T-helper 1 cell treated with Interleukin-12 subunit alpha and Interleukin-12 subunit beta and Interleukin-4 antibody, amounts not matched to agents 30 μg/mL and 1 μg/mL, for 36 hours (primary cell): Measurements from ENCODE around the gene ZBTB18.

Experiments used
- H3K27ac Mint-ChIP-seq: one replicate; pipeline ENCODE4 v1.8.0; 2021; ENCODE audit warnings: mild to moderate bottlenecking, mixed read lengths
- H3K27me3 Mint-ChIP-seq: one replicate; pipeline ENCODE4 v1.8.0; 2021; ENCODE audit warnings: low read depth, mixed read lengths
- H3K36me3 Mint-ChIP-seq: one replicate; pipeline ENCODE4 v1.8.0; 2021; ENCODE audit warnings: low read depth, mixed read lengths
- H3K4me1 Mint-ChIP-seq: one replicate; pipeline ENCODE4 v1.8.0; 2021; ENCODE audit warnings: low read depth, mixed read lengths
- H3K4me3 Mint-ChIP-seq: one replicate; pipeline ENCODE4 v1.8.0; 2021; ENCODE audit warnings: mild to moderate bottlenecking, moderate library complexity, mixed read lengths
- H3K9me3 Mint-ChIP-seq: one replicate; pipeline ENCODE4 v1.8.0; 2021; ENCODE audit warnings: mixed read lengths

Gene ZBTB18

DNA sequence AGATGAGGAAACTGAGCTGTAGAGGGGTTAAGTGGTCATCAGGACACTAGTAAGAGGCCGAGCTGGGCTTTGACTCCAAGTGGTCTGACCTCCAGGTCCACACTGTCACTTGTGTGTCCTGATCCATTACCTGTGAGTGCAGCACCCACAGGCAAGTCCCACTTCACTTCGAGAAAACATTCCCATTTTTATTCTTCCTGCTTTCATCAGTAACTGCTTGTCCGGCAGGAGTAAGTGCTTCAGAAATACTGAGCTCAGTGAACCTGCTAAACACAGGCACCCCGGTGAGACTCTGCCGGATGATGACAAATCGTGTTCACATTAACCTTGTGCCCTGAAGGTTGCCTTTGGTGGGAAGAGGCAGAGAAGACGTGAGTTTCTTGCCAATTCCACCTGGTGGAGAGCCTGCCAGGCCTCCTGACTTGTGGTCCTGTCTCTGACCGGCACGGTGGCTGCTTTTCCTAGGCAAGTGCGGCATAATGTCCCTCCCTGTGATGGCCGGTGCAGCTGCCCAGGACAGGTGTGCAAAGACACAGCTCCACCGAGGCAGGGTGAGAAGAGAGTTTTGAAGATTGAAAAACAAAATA lies 29.4 kb downstream of the ZBTB18 start:
- Mint-ChIP-seq H3K36me3 (no peaks in the 10 kb centered on the region), H3K4me3 (no peak overlapping the region), H3K4me1 (peaks cover 3% of the 10 kb centered on the region), H3K27ac (no peak overlapping the region), H3K9me3 (no peaks in the 10 kb centered on the region), H3K27me3 (peaks cover 30% of the 10 kb centered on the region)

DNA sequence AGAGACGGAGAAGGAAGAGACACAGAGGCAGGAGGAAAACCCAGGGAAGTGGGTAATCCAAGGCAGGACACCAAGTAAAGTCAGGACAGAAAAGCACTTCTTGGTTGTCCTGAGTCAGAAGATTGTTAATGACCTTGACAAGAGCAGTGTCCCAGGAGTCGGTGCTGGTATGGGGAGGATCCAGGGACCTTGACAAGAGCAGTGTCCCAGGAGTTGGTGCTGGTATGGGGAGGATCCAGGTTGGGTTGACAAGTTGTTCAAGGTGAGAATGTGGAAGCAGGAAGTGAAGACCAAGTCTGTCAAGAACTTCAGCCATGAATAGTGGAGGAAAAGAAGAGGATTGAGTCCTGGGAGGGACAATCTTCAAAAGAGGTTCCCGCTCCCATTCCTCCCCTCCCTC lies 31.9 kb downstream of the ZBTB18 start:
- Mint-ChIP-seq H3K4me1 (no peaks in the 10 kb centered on the region), H3K4me3 (no peak overlapping the region), H3K9me3 (no peaks in the 10 kb centered on the region), H3K27ac (no peak overlapping the region), H3K27me3 (peaks cover 27% of the 10 kb centered on the region), H3K36me3 (no peaks in the 10 kb centered on the region)

DNA sequence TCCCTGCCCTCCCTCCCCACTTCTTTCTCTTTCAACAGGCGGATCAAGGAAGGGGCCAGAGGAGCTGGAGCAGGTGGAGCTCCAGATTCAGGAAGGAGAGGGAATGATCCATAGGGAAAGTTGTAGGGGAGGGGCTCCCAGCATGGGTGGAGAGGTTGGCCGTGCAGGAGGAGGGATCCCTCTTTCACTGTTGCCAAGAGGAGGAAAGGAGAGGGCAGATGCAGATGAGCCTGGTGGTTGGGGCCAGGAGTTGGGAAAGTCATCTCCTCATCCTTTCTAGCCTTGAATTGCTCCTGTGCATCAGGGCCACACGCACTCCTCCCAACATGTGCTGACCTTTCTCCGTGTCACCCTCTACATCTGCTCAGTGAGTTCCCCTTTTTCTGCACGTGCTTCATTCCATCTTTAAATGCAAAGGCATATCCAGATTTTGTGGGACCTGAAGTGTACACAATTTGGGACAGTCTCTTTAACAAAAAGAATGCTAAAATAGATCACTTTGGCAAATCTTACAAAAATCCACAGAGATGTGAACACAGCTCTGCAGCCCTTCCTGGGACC lies 32.4 kb downstream of the ZBTB18 start:
- H3K4me1 Mint-ChIP-seq: no peaks in the 10 kb centered on the region
- H3K27ac Mint-ChIP-seq: no peak overlapping the region
- H3K27me3 Mint-ChIP-seq: peaks cover 27% of the 10 kb centered on the region
- H3K4me3 Mint-ChIP-seq: no peak overlapping the region
- H3K9me3 Mint-ChIP-seq: no peaks in the 10 kb centered on the region
- H3K36me3 Mint-ChIP-seq: no peaks in the 10 kb centered on the region

DNA sequence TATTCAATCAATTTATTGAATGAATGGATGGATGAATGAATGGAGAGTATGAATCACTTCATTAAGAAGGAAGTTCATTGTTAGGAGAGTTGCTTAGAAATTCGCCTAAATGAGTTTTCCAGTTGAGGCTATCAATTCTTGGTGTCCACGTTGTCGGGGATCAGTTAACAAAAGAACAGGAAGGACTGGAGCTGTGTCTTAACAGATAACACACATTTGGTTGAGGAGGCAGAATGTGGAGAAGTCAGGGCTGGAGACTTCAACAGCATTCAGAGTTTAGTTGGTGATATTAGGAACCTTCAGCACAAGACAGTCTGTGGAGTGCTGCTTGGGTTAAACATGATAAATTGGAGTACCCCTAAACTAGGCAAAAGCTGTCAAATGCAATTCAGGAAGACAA lies 33.7 kb downstream of the ZBTB18 start:
- H3K4me1 Mint-ChIP-seq: no peaks in the 10 kb centered on the region
- H3K36me3 Mint-ChIP-seq: no peaks in the 10 kb centered on the region
- H3K27me3 Mint-ChIP-seq: peaks cover 27% of the 10 kb centered on the region
- no peaks in the 10 kb centered on the region for H3K9me3 Mint-ChIP-seq
- H3K27ac Mint-ChIP-seq: no peak overlapping the region
- H3K4me3 Mint-ChIP-seq: no peak overlapping the region

DNA sequence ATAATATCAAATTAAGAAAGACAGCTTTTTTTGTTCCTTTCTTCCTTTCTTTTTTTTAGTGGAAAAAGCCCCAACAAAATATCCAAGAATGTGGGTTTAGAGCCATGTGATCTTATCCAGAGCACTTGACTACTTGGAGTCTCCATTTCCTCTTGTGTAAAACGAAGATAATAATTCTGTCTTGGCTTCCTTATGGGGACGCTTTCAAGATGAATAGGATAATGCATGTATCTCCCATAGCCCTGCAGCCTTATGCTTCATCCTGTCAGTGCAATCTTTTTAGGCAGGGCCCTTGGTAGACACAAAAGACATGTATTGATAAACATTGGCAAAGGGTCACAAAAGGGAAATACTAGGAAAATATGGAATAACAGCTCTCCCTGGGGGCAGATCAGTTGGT lies 34.8 kb downstream of the ZBTB18 start:
- H3K4me3 Mint-ChIP-seq: no peak overlapping the region
- H3K27me3 Mint-ChIP-seq: peaks cover 27% of the 10 kb centered on the region
- H3K36me3 Mint-ChIP-seq: no peaks in the 10 kb centered on the region
- H3K4me1 Mint-ChIP-seq: no peaks in the 10 kb centered on the region
- H3K9me3 Mint-ChIP-seq: no peaks in the 10 kb centered on the region
- no peak overlapping the region for H3K27ac Mint-ChIP-seq

DNA sequence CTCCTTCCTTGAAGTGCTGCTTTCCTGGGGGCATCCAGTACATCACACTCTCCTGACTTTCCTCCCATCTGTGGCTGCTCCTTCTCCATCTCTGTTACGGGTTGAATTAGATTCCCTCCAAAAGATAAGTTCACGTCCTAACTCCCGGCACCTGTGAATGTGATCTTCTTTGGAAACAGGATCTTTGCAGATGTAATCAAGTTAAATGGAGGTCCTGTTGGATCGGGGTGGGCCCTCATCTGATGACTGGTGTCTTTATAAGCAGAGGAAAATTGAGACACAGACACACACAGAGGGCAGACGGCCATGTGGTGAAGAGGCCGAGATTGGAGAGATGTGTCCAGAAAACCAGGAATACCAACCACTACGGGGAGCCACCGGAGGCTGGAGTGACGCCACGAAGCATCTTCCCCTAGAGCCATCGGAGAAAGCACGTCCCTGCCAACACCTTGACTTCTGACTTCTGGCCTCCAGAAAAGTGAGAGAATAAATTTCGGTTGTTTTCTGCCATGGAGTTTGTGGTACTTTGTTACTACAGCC lies 36.0 kb downstream of the ZBTB18 start:
- H3K4me3 Mint-ChIP-seq: no peak overlapping the region
- no peaks in the 10 kb centered on the region for H3K4me1 Mint-ChIP-seq
- no peaks in the 10 kb centered on the region for H3K36me3 Mint-ChIP-seq
- H3K9me3 Mint-ChIP-seq: no peaks in the 10 kb centered on the region
- H3K27ac Mint-ChIP-seq: no peak overlapping the region
- H3K27me3 Mint-ChIP-seq: peaks cover 20% of the 10 kb centered on the region

GRCh38 chr1:244087611-244088010 lies 36.5 kb downstream of the ZBTB18 start:
- Mint-ChIP-seq H3K36me3 (no peaks in the 10 kb centered on the region), H3K27me3 (peaks cover 15% of the 10 kb centered on the region), H3K27ac (no peak overlapping the region), H3K9me3 (no peaks in the 10 kb centered on the region), H3K4me1 (no peaks in the 10 kb centered on the region), H3K4me3 (no peak overlapping the region)

GRCh38 chr1:244088161-244088560 lies 37.1 kb downstream of the ZBTB18 start:
- Mint-ChIP-seq H3K27me3 (peaks cover 12% of the 10 kb centered on the region), H3K4me3 (no peak overlapping the region), H3K27ac (no peak overlapping the region), H3K4me1 (no peaks in the 10 kb centered on the region), H3K36me3 (no peaks in the 10 kb centered on the region), H3K9me3 (no peaks in the 10 kb centered on the region)

DNA sequence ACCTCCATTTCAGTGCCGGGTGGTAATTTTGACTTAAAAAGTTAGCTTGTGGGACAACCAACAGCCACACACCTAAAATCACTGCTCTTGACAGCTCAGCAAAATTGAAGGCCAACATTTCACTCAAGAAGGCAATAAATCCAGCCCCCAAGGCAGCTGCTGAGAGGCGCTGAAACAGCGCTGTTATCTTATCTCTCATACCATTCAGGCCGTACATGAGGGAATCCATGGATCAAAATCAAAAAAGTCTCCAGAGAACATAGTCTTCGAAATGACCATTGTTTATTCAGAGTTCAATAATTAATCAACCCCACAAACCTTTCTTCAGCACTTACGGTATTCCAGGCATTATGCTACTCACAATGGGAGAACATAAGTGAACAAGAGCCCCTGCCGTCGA lies 38.5 kb downstream of the ZBTB18 start:
- Mint-ChIP-seq H3K9me3 (no peaks in the 10 kb centered on the region), H3K36me3 (no peaks in the 10 kb centered on the region), H3K27me3 (peaks cover 5% of the 10 kb centered on the region), H3K4me1 (no peaks in the 10 kb centered on the region), H3K27ac (no peak overlapping the region), H3K4me3 (no peak overlapping the region)

DNA sequence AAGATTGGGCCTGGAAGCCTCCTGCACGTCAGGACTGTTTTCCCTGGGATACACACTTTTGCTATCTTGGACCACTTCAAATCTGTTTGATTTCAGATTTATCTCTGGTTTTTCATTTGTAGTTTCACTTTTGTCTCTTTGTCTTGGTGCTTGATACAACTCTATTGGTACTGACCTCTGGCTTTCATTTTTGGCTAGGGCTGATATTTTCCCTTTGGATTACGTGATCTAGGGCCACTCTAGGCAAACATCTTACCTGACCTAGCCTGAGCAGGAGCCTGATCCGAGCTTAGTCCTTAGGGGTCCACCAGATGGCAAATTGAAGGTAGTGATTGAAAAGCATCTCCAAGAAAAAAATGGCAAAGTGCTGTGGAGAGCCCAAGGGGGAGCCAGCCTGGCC lies 39.6 kb downstream of the ZBTB18 start:
- Mint-ChIP-seq H3K4me3 (no peak overlapping the region), H3K9me3 (no peaks in the 10 kb centered on the region), H3K4me1 (no peaks in the 10 kb centered on the region), H3K36me3 (no peaks in the 10 kb centered on the region), H3K27me3 (peaks cover 3% of the 10 kb centered on the region), H3K27ac (no peak overlapping the region)

GRCh38 chr1:244092293-244092963 lies 41.3 kb downstream of the ZBTB18 start:
- Mint-ChIP-seq H3K36me3 (no peaks in the 10 kb centered on the region), H3K27me3 (peaks cover 3% of the 10 kb centered on the region), H3K27ac (no peak overlapping the region), H3K4me1 (no peaks in the 10 kb centered on the region), H3K4me3 (no peak overlapping the region), H3K9me3 (no peaks in the 10 kb centered on the region)

- Mint-ChIP-seq H3K36me3 (no peaks in the 10 kb centered on the region), H3K4me3 (no peak overlapping the region), H3K4me1 (no peaks in the 10 kb centered on the region), H3K9me3 (no peaks in the 10 kb centered on the region), H3K27me3 (peaks cover 3% of the 10 kb centered on the region), H3K27ac (no peak overlapping the region)
Measured at GRCh38 chr1:244092964-244093638, 42.0 kb downstream of the ZBTB18 start.

DNA sequence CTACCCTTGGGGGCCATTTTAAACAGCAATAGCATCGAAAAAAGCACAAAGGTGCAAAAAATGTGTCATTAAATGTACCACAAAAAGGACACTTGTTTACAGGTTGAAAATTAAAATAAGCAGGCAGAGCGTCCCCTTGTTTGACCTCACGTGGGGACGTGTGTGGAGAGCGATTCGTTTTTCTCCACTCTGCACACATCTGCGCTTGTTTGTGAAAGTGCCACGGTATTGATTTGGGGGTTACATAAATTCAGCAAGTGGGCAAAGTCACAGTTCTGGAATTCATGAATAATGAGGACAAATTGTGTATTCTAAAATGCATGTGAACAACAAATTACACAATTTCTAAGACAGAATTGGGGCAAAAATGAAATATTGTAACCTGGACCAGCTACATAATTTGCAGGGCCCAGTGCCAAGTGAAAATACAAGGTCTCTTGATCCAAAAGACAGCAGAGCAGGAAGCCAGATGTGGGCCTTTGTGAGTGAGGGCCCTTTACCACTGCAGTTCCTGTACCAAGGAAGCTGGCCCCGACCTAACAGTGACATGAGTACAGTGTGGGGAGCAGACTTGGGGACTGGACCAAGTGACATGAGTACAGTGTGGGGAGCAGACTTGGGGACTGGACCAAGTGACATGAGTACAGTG lies 43.9 kb downstream of the ZBTB18 start:
- Mint-ChIP-seq H3K9me3 (no peaks in the 10 kb centered on the region), H3K4me1 (no peaks in the 10 kb centered on the region), H3K36me3 (no peaks in the 10 kb centered on the region), H3K27me3 (peaks cover 3% of the 10 kb centered on the region), H3K4me3 (no peak overlapping the region), H3K27ac (no peak overlapping the region)

DNA sequence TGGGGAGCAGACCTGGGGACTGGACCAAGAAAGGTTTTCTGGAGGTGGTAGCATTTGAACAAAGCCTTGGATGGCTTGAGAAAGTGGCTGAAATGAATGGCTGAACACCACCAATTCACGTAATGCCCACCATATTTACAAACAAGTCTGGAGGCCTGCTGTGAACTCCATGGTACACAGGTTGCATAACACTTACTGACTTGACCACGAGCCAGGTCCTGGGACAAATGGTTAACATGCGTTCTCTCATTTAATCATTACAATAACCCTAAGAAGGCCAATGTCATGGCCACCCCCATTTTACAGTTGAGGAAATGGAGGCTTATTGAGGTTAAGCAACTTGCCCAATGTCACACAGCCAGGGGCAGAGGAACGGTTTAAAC lies 44.4 kb downstream of the ZBTB18 start:
- H3K36me3 Mint-ChIP-seq: no peaks in the 10 kb centered on the region
- H3K4me3 Mint-ChIP-seq: no peak overlapping the region
- H3K4me1 Mint-ChIP-seq: no peaks in the 10 kb centered on the region
- no peak overlapping the region for H3K27ac Mint-ChIP-seq
- peaks cover 3% of the 10 kb centered on the region for H3K27me3 Mint-ChIP-seq
- no peaks in the 10 kb centered on the region for H3K9me3 Mint-ChIP-seq
